ENCODE results near the gene RHOBTB3. TPM values are rescaled to one million over a fixed set of nuclear protein-coding genes. Genes with fewer than 3 reads are reported as not detected.
A peak's percentile ranks its signal among the peaks of the same experiment; 100 is the strongest.

The RHOBTB3 gene
- total and polyA plus RNA-seq, 3 experiments from 2014 or later = 0.33 to 2.4 (median 0.48) TPM

DNA sequence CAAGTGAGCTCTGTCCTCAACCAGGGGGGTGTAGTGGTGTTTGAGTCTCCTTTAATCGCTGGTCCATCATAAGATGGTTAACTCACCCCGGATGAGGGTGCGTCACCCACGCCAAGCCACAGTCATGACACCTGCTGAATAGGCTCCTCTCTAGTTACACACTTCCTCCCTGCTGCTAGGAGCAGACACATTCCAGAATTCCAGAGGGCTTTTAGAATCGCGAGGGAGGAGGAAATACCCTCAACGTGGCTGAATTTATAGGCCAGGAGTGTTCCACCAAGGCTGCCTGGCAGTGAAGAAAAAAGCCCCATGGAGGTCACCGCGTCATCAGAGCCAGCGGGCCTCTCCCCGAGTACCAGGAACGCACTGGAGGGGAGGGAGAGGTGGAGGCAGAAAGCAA, 86.3 kb downstream of the RHOBTB3 start:
- H3K4me1 ChIP-seq (ENCODE audit: insufficient read depth, low read length) = peaks cover 63% of the 10 kb centered on the region
- H3K27ac ChIP-seq (ENCODE audit: low read depth, low read length) = peak overlapping the region; percentile 60
- ChIA-PET POLR2A (interaction anchor here (0.9 to 1.7 kb wide), 3 partner anchors 15 to 26 kb away, joined by 3 to 9 read pairs (median 3); no protein-coding TSS in a partner anchor), CTCF (interaction anchor here (1.1 to 10.2 kb wide), 6 partner anchors 7 to 146 kb away, joined by 3 to 105 read pairs (median 46); no protein-coding TSS in a partner anchor)
- peak overlapping the region; percentile 49 for H3K4me3 ChIP-seq (ENCODE audit: low read length)
- DNase-seq = peak in 4 of 5 donors; percentile 37 to 67 (median 54)
- H3K9me3 ChIP-seq (ENCODE audit: low read length) = no peaks in the 10 kb centered on the region
- H3K36me3 Mint-ChIP-seq = peaks cover 11 to 73% (median 29%) of the 10 kb centered on the region in 3 donors
- no peaks in the 10 kb centered on the region for H3K9me3 Mint-ChIP-seq
- H3K27me3 ChIP-seq (ENCODE audit: insufficient read depth, low read length, poor library complexity, severe bottlenecking) = no peaks in the 10 kb centered on the region
- H3K36me3 ChIP-seq (ENCODE audit: insufficient read depth, low read length) = peaks cover 28% of the 10 kb centered on the region
- H3K27me3 Mint-ChIP-seq = no peaks in the 10 kb centered on the region
- H3K27ac Mint-ChIP-seq = peak overlapping the region; percentile 88 to 100 (median 94)
- peaks cover 71 to 80% (median 75%) of the 10 kb centered on the region in 3 donors for H3K4me1 Mint-ChIP-seq
- peak overlapping the region; percentile 88 to 100 (median 98) for H3K4me3 Mint-ChIP-seq

DNA sequence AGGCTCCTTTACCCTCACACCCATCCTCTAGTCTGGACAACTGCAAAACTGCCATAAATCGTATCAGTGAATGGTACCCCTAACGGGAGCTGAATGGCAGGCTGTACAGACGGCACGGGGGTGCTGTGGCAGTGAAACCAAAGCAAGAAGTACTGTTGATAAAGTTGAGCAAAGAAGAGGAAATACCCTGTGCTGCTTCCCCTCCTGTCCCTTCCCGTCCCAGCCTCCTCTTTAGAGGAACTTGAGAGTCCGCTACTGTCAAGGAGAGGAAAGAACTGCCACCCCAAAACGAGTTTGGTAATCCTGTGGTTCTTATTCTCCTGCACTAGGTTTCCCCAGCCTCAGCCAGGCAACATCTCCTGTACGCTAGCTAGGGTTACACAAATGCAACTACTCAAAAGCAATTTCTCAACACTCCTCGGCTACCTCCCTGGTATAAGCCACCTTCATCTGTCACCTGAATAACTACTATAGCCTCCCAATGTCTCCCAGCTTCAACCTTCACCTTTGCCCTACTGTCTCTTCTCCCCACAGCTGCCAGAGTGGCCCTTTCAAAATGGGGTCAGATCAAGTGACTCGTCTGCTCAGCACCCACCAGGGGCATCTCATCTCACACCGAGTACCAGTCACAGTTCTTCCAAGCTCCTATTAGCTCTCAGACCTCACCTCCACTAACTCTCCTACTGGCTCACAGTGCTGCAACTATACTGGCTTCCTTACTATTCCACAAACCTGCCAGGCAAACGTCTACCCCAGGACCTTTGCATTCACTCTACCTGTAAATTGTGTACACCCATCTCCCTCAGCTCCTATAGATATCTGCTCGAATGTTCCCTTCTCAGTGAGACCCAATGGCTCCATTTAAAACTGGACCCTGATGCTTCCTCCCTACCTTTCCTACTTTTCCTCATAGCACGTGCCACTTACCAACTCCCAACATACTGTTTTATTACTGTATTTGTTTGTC, 87.3 kb downstream of the RHOBTB3 start:
- DNase-seq = no peak
- ChIA-PET POLR2A (interaction anchor here (0.5 to 7.1 kb wide), 8 partner anchors 9 to 838 kb away, joined by 3 to 72 read pairs (median 3); no protein-coding TSS in a partner anchor), CTCF (interaction anchor here (1.6 to 10.2 kb wide), 6 partner anchors 8 to 36 kb away, joined by 4 to 105 read pairs (median 46); no protein-coding TSS in a partner anchor)
- Mint-ChIP-seq H3K4me1 (peaks cover 70 to 81% (median 77%) of the 10 kb centered on the region in 3 donors), H3K36me3 (peaks cover 11 to 70% (median 25%) of the 10 kb centered on the region in 3 donors), H3K27ac (peak overlapping the region; percentile 88 to 100 (median 94)), H3K4me3 (peak overlapping the region; percentile 88 to 100 (median 98)), H3K9me3 (no peaks in the 10 kb centered on the region), H3K27me3 (no peaks in the 10 kb centered on the region)
- H3K4me1 ChIP-seq (ENCODE audit: insufficient read depth, low read length) = peaks cover 65% of the 10 kb centered on the region
- peak overlapping the region; percentile 60 for H3K27ac ChIP-seq (ENCODE audit: low read depth, low read length)
- H3K36me3 ChIP-seq (ENCODE audit: insufficient read depth, low read length) = peaks cover 28% of the 10 kb centered on the region
- H3K27me3 ChIP-seq (ENCODE audit: insufficient read depth, low read length, poor library complexity, severe bottlenecking) = no peaks in the 10 kb centered on the region
- no peaks in the 10 kb centered on the region for H3K9me3 ChIP-seq (ENCODE audit: low read length)
- peak overlapping the region; percentile 49 for H3K4me3 ChIP-seq (ENCODE audit: low read length)

DNA sequence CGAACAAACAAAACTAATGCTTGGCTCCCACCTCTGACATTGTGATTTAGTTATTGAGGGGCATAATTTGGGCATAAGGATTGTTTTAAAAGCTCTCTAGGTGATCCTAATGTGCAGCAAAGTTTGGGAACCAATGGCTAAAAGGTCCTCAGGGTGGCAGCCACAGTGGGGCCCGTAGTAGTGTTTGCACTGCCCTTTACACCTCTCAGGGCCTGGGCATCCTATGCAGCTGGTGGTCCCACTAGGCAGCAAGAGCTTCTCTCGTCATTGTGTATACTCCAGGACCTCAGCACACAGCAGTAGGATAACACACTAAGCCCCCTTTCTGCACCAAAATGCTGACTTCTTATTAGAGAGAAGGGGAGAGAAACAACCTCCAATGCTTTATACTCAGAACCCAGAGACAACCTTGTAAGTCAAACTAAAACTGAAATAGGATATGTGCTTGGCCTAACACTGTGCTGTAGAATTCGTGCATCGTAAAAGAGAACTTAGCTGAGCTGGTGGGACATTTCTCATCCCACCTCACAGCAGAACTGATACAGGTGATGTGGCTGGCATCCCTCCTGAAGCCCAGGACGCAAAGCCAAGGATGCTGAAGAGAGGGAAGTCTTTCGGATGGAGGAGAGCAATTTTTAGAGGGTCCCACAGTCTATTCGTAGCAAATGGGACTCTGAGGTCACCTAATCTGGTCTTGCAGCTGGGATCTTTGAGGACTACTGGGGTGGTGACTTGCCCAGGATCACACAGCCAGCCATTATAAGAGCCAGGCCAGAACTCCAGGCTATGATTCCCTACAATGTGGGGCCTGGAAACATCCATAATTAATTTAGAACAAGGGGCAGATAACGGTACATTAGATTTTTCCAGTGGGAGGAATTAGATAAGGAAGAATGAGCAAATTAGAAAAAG, 90.2 kb downstream of the RHOBTB3 start:
- Mint-ChIP-seq H3K27ac (peak overlapping the region; percentile 65 to 100 (median 94)), H3K9me3 (no peaks in the 10 kb centered on the region), H3K4me1 (peaks cover 64 to 79% (median 75%) of the 10 kb centered on the region in 3 donors), H3K27me3 (no peaks in the 10 kb centered on the region), H3K36me3 (peaks cover under 1 to 42% (median 7%) of the 10 kb centered on the region in 3 donors), H3K4me3 (peak overlapping the region; percentile 97 to 100 (median 99))
- ChIA-PET POLR2A (interaction anchor here (1.3 to 7.1 kb wide), 5 partner anchors 11 to 20 kb away, joined by 3 to 72 read pairs (median 7); no protein-coding TSS in a partner anchor), CTCF (interaction anchor here (1.0 to 10.2 kb wide), 9 partner anchors 10 to 267 kb away, joined by 3 to 105 read pairs (median 5); partner anchors contain the start of genes ARSK, RFESD and SKIC3)
- Histone ChIP-seq H3K27me3 (ENCODE audit: insufficient read depth, low read length, poor library complexity, severe bottlenecking) (no peaks in the 10 kb centered on the region), H3K9me3 (ENCODE audit: low read length) (no peaks in the 10 kb centered on the region), H3K36me3 (ENCODE audit: insufficient read depth, low read length) (peaks cover 8% of the 10 kb centered on the region), H3K4me3 (ENCODE audit: low read length) (peak overlapping the region; percentile 96), H3K4me1 (ENCODE audit: insufficient read depth, low read length) (peaks cover 62% of the 10 kb centered on the region), H3K27ac (ENCODE audit: low read depth, low read length) (peak overlapping the region; percentile 25)
- no peak for DNase-seq

DNA sequence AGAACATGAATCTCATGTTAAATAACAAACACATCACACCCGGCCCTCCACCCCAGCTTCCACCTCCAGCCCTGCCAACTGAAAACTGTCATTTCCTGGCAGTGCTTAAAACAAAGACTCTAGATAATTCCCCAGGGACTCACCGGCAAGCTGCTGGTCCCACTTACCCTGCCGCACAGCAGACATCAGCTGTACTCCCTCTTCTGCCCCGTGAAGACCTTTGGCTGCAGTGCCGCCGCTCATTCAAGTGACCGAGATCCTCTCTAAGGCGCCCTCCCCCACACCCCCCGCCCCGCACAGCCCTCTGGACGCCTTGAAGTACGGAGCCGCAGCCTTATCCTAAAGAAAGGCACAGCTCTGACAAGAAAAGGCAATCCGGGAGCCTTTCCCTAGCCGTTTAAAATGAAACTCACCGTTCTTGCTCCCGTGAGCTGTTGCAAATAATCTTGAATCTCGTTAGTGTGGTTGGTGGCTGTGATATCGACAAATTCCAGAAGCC, 91.0 kb downstream of the RHOBTB3 start:
- peaks cover 3% of the 10 kb centered on the region for H3K36me3 ChIP-seq (ENCODE audit: insufficient read depth, low read length)
- H3K9me3 ChIP-seq (ENCODE audit: low read length) = no peaks in the 10 kb centered on the region
- H3K4me1 Mint-ChIP-seq = peaks cover 58 to 72% (median 69%) of the 10 kb centered on the region in 3 donors
- POLR2A ChIA-PET = interaction anchor here (0.6 to 7.1 kb wide), 6 partner anchors 10 to 30 kb away, joined by 3 to 72 read pairs (median 5); no protein-coding TSS in a partner anchor
- H3K27ac ChIP-seq (ENCODE audit: low read depth, low read length) = peak overlapping the region; percentile 25
- peaks cover 54% of the 10 kb centered on the region for H3K4me1 ChIP-seq (ENCODE audit: insufficient read depth, low read length)
- no peaks in the 10 kb centered on the region for H3K27me3 ChIP-seq (ENCODE audit: insufficient read depth, low read length, poor library complexity, severe bottlenecking)
- H3K4me3 ChIP-seq (ENCODE audit: low read length) = peak overlapping the region; percentile 96
- H3K9me3 Mint-ChIP-seq = no peaks in the 10 kb centered on the region
- no peaks in the 10 kb centered on the region for H3K27me3 Mint-ChIP-seq
- H3K36me3 Mint-ChIP-seq = peaks cover 0 to 35% (median 5%) of the 10 kb centered on the region in 3 donors
- DNase-seq = peak in 2 of 5 donors; percentile 17 to 43
- peak overlapping the region; percentile 97 to 100 (median 99) for H3K4me3 Mint-ChIP-seq
- H3K27ac Mint-ChIP-seq = peak overlapping the region; percentile 65 to 100 (median 94)
- CTCF ChIA-PET = interaction anchor here (1.0 to 10.2 kb wide), 8 partner anchors 12 to 267 kb away, joined by 3 to 105 read pairs (median 5); partner anchors contain the start of genes ARSK, RFESD and SKIC3

DNA sequence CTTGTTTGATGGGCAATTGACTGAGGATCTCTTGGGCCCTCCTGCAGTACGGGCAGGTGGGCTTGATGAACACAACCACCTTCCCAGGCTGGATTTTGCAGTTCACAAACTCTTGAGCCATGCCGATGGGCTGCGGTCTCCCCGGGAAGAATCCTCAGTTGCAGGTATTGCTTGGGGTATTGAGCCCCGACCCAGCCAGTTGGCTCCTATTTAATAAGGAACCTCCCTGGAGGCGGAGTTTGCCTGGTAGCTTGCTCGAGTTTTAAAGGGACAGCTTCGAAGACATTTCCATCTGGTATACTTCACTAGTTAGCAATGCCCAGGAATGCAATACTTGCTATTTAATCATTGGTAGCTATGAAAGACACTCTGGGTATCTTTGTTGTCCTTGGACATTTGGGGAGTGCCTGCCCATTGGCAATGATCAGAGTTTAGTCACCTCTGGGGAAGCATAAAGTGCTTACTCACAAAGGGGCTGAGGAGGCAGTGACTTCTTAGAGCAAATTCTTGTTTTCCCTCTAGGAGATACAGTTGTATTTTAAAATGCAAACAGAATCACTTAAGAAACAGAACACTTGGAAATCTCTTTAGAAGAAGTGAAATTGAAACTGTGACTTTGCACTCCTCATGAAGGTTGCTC, 91.5 kb downstream of the RHOBTB3 start, which contains the start of gene GLRX:
TSS of gene GLRX (minus strand) at position 185 of the 640 bp plus-strand sequence. CDS start at position 121, 64 bp downstream.
- no peaks in the 10 kb centered on the region for H3K27me3 Mint-ChIP-seq
- peak within 1 kb of the TSS; percentile 65 to 100 (median 94) for H3K27ac Mint-ChIP-seq
- H3K36me3 ChIP-seq (ENCODE audit: insufficient read depth, low read length) = no peaks in the 10 kb centered on the region
- H3K9me3 ChIP-seq (ENCODE audit: low read length) = no peaks in the 10 kb centered on the region
- H3K36me3 Mint-ChIP-seq = peaks cover 0 to 31% (median 5%) of the 10 kb centered on the region in 3 donors
- H3K4me1 Mint-ChIP-seq = peaks cover 58 to 71% (median 63%) of the 10 kb centered on the region in 3 donors
- ChIA-PET POLR2A (interaction anchor here (0.6 to 7.1 kb wide), 6 partner anchors 9 to 30 kb away, joined by 3 to 72 read pairs (median 7); no protein-coding TSS in a partner anchor), CTCF (interaction anchor here (1.1 to 10.2 kb wide), 10 partner anchors 10 to 176 kb away, joined by 3 to 105 read pairs (median 5); partner anchors contain the start of gene RFESD)
- H3K4me3 ChIP-seq (ENCODE audit: low read length) = peak within 1 kb of the TSS; percentile 96
- peak within 1 kb of the TSS; percentile 97 to 100 (median 99) for H3K4me3 Mint-ChIP-seq
- no peaks in the 10 kb centered on the region for H3K27me3 ChIP-seq (ENCODE audit: insufficient read depth, low read length, poor library complexity, severe bottlenecking)
- peak; percentile 45 to 70 (median 59) for DNase-seq
- no peaks in the 10 kb centered on the region for H3K9me3 Mint-ChIP-seq
- peaks cover 49% of the 10 kb centered on the region for H3K4me1 ChIP-seq (ENCODE audit: insufficient read depth, low read length)
- peak within 1 kb of the TSS; percentile 25 for H3K27ac ChIP-seq (ENCODE audit: low read depth, low read length)

DNA sequence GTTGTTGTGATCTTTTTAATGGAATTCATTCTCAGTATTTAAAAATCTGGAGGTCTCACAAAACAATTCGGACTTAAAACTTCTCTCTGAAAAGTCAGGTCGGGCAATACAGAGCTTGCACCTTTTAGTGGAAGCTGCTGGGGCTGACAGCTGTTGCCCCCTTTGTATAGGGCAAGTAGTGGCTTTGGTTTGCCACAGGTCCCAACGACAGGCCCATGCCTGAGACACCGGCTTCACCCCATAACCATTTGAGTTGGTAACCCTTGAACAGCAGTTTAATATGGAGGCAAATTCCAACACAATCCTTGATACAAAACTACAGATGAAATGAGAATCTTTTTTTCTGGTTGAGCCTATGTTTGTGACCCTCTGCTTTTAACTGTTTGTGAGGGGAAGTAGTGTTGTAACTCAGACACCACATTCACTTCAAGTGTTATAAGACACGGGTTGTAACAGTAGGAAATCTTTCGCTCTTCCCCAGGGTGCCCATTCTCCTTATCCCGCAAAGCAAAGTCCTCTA, 92.1 kb downstream of the RHOBTB3 start:
- H3K27me3 ChIP-seq (ENCODE audit: insufficient read depth, low read length, poor library complexity, severe bottlenecking) = no peaks in the 10 kb centered on the region
- ChIA-PET POLR2A (interaction anchor here (1.3 to 7.1 kb wide), 5 partner anchors 9 to 14 kb away, joined by 3 to 72 read pairs (median 7); no protein-coding TSS in a partner anchor), CTCF (interaction anchor here (1.1 to 10.2 kb wide), 9 partner anchors 9 to 177 kb away, joined by 3 to 105 read pairs (median 5); partner anchors contain the start of gene RFESD)
- DNase-seq = no peak
- Mint-ChIP-seq H3K9me3 (no peaks in the 10 kb centered on the region), H3K36me3 (peaks cover 0 to 26% (median 5%) of the 10 kb centered on the region in 3 donors), H3K4me3 (peak overlapping the region; percentile 97 to 100 (median 99)), H3K27ac (peak overlapping the region; percentile 65 to 100 (median 94)), H3K4me1 (peaks cover 56 to 69% (median 57%) of the 10 kb centered on the region in 3 donors), H3K27me3 (no peaks in the 10 kb centered on the region)
- H3K4me3 ChIP-seq (ENCODE audit: low read length) = peak overlapping the region; percentile 96
- H3K9me3 ChIP-seq (ENCODE audit: low read length) = no peaks in the 10 kb centered on the region
- no peaks in the 10 kb centered on the region for H3K36me3 ChIP-seq (ENCODE audit: insufficient read depth, low read length)
- H3K4me1 ChIP-seq (ENCODE audit: insufficient read depth, low read length) = peaks cover 43% of the 10 kb centered on the region
- peak overlapping the region; percentile 25 for H3K27ac ChIP-seq (ENCODE audit: low read depth, low read length)

Measured in CD8-positive, alpha-beta memory T cell (primary cell).